Neuron (in vitro differentiated cells): ENCODE data around the gene EXOC7.

ENCODE experiments used
- H2AFZ ChIP-seq: one replicate; pipeline ENCODE4 v1.6.1; 2013; ENCODE audit warnings: low read depth, mild to moderate bottlenecking, inconsistent platforms, low read length, moderate library complexity
- H3K27me3 ChIP-seq: one replicate; pipeline ENCODE4 v1.6.1; 2013; ENCODE audit warnings: low read length; ENCODE audit not compliant: insufficient read depth
- H3K36me3 ChIP-seq: one replicate; pipeline ENCODE4 v1.6.1; 2013; ENCODE audit warnings: low read length; ENCODE audit not compliant: insufficient read depth
- H3K4me1 ChIP-seq: one replicate; pipeline ENCODE4 v1.6.1; 2013; ENCODE audit warnings: low read length; ENCODE audit not compliant: insufficient read depth
- H3K4me3 ChIP-seq: 2 replicates; pipeline ENCODE4 v1.5.1; 2013; ENCODE audit warnings: mild to moderate bottlenecking, low read length, moderate library complexity
- H3K9me3 ChIP-seq: one replicate; pipeline ENCODE4 v1.6.1; 2013; ENCODE audit warnings: low read length

The EXOC7 gene

GRCh38 chr17:76092526-76093413 is 10.8 kb downstream of the EXOC7 start:
- Histone ChIP-seq H3K27me3 (no peaks in the 10 kb centered on the region), H3K9me3 (no peaks in the 10 kb centered on the region), H3K4me3 (no peak overlapping the region), H2AFZ (no peak overlapping the region), H3K36me3 (peaks cover 81% of the 10 kb centered on the region), H3K4me1 (no peaks in the 10 kb centered on the region)

DNA sequence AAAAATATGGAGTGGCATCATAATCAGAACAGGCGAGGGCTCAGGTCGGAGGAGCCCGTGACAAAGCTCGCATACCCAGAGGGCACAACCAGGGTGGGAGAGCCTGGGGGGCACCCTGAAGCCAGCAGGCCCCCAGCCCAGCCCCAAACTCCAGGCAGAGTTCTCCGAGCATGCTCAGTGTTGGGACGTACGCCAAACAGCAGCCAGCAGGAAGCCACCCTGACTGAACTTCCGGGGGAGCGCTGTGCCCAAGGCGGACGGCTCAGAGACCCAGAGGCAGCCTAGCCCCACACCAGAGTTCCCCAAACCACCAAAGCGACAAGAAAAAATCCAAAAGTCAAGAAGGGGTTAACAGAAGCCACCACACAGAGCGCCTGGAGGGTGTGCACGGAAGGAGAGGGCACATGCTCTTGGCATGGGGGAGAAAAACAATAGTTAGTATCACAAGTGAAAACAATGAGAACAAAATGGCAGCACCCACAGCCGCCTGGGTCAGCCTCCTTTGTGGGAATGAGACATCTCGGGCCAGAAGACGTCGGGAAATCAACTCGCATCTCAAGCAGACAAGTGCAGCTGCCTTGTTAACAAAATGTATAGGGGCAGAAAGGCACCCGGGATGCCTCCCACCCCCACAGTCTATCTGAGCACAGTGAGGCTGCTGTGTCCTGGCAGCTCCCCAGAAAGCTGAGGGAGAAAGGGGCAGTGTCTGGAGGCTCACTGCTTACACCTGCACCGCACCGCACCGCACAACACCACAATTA is 11.9 kb downstream of the EXOC7 start:
- no peak overlapping the region for H3K4me3 ChIP-seq
- no peak overlapping the region for H2AFZ ChIP-seq
- peaks cover 83% of the 10 kb centered on the region for H3K36me3 ChIP-seq
- H3K27me3 ChIP-seq: no peaks in the 10 kb centered on the region
- no peaks in the 10 kb centered on the region for H3K4me1 ChIP-seq
- H3K9me3 ChIP-seq: no peaks in the 10 kb centered on the region

- no peak overlapping the region for H3K4me3 ChIP-seq
- no peaks in the 10 kb centered on the region for H3K4me1 ChIP-seq
- no peaks in the 10 kb centered on the region for H3K9me3 ChIP-seq
- peaks cover 88% of the 10 kb centered on the region for H3K36me3 ChIP-seq
- no peaks in the 10 kb centered on the region for H3K27me3 ChIP-seq
- no peak overlapping the region for H2AFZ ChIP-seq
Measured at GRCh38 chr17:76090517-76091129, 13.0 kb downstream of the EXOC7 start.

GRCh38 chr17:76089680-76090516 is 13.7 kb downstream of the EXOC7 start:
- Histone ChIP-seq H2AFZ (no peak overlapping the region), H3K4me3 (no peak overlapping the region), H3K27me3 (no peaks in the 10 kb centered on the region), H3K36me3 (peaks cover 92% of the 10 kb centered on the region), H3K9me3 (no peaks in the 10 kb centered on the region), H3K4me1 (no peaks in the 10 kb centered on the region)

DNA sequence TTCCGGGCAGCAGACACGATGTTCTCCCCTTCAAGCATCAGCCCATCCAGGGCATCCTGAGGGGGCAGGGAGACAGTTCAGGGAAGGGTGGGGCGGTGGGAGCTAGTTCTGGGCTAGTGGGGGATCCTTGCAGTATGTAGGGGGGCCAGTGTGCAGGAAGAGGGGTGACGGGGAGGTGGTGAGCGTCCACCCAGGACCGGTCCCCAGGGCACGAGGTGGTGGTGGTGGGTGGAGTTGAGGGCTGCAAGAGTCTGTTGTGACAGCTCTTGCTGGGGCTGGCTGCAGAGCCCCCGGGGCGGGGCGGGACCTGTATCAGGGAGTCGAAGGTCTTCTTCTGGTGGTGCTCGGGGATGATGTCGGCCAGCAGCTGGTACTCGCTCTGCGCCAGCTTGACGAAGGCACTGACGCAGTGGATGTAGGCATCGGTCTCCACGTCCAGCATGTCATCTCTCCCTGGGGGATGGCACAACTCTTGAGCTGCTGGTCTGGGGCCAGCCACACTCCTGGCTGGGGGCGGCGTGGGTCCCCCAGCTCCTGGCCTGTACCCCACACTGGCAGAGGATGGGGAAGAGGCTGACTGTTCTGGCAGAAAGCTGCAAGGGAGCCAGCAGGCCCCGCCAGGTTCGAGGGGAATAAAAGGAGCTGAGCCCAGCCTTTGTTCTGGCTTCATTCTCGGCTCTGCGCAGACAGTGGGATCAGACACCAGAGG is 14.6 kb downstream of the EXOC7 start:
- no peaks in the 10 kb centered on the region for H3K27me3 ChIP-seq
- no peak overlapping the region for H3K4me3 ChIP-seq
- peaks cover 93% of the 10 kb centered on the region for H3K36me3 ChIP-seq
- no peaks in the 10 kb centered on the region for H3K9me3 ChIP-seq
- H3K4me1 ChIP-seq: no peaks in the 10 kb centered on the region
- H2AFZ ChIP-seq: no peak overlapping the region

DNA sequence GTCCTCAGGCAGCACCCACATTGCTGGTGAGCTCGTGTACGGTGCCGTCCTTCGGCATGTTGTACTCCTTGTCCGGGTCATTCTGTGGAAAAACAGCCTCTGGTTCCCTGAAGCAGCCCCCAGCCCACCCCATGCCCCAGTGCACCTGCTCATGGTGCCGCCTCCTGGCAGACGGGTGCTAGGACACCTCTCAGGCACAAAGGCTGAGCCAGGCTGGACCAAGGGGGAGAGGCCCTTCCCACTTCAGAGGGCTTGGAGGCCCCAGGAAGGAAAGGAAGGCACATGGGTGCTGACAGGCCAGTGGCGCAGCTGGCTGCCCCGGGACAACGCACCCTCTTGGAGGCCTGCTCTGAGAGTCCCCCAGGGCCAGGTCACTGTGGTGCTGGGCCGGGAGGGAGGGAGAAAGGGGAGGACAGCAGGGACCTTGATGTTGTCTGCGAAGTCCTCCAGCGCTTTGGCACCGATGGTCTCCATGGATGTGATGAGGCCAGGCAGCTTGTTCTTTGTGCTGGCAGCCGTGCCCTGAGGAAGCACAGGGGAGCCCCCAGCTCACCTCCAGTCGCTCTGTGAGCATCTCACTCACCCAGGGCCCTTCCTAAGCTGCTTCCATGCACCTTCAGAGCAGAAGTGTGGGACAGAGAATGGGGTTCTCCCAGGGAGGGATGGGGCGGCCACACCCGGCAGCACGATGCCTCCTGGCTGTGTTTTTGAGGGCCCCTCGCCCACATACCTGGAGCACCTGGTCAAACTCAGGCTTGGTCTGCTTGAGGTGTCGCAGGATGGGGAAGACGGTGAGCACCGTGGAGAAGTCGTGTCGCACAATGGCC is 15.3 kb downstream of the EXOC7 start:
- Histone ChIP-seq H3K27me3 (no peaks in the 10 kb centered on the region), H2AFZ (no peak overlapping the region), H3K9me3 (no peaks in the 10 kb centered on the region), H3K4me3 (no peak overlapping the region), H3K36me3 (peaks cover 93% of the 10 kb centered on the region), H3K4me1 (no peaks in the 10 kb centered on the region)

DNA sequence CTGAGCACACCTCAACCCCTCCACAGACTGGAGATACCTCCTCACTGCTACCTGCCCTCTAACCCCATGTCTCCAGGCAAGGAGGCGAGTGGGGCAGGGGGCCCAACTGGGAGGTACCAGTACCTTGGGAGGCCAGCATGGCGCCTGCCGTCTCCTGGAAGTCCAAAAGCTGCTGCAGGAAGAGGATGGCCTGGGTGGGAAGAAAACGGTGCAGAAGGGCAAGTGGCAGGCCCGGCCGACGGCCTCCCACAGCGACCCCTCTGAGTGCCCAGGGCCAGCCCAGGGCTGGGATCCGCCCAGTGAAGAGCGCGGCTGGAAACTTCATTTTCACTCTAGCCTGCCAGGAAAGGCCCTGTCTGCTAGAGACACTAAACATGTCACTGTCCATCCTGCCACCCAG is 16.1 kb downstream of the EXOC7 start:
- H2AFZ ChIP-seq: no peak overlapping the region
- H3K27me3 ChIP-seq: no peaks in the 10 kb centered on the region
- no peak overlapping the region for H3K4me3 ChIP-seq
- H3K4me1 ChIP-seq: no peaks in the 10 kb centered on the region
- H3K36me3 ChIP-seq: peaks cover 86% of the 10 kb centered on the region
- no peaks in the 10 kb centered on the region for H3K9me3 ChIP-seq

- H2AFZ ChIP-seq: no peak overlapping the region
- H3K4me3 ChIP-seq: no peak overlapping the region
- H3K9me3 ChIP-seq: no peaks in the 10 kb centered on the region
- H3K27me3 ChIP-seq: no peaks in the 10 kb centered on the region
- H3K4me1 ChIP-seq: no peaks in the 10 kb centered on the region
- H3K36me3 ChIP-seq: peaks cover 86% of the 10 kb centered on the region
Measured at GRCh38 chr17:76086384-76086783, 17.2 kb downstream of the EXOC7 start.

GRCh38 chr17:76085731-76086366 is 17.7 kb downstream of the EXOC7 start:
- Histone ChIP-seq H3K4me3 (no peak overlapping the region), H3K4me1 (peaks cover 2% of the 10 kb centered on the region), H2AFZ (no peak overlapping the region), H3K27me3 (no peaks in the 10 kb centered on the region), H3K36me3 (peaks cover 80% of the 10 kb centered on the region), H3K9me3 (no peaks in the 10 kb centered on the region)

DNA sequence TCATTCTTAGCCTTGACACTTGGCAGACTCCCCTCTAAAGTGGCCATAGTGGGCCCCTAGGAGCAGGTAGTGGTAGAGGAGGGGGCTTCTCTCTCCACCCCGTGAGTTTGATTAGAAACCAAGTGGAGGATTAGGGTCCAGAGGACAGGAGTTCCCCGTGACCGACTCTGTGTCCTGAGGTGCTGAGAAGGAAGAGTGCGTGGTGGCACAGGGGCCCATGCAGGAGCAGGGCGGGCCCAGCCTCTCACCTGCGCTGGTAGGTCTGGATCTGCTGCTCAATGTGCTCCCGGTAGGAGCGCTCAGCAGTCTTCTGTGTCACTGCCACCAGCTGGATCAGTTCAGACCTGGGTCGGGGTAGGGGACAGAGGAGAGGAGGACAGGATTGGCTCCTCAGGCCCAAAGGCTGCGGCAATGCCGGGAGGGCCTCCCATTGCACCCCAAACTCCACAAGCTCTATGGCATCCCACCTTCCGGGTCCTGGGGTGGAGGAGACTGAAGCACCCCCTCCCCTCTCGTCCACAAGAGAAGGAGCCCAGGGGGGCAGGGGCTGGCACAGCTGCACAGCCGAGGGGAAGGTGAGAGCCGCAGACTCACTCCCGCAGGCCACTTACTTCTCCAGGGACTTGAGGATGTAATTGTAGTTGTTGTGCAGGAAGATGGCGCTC is 18.4 kb downstream of the EXOC7 start:
- no peaks in the 10 kb centered on the region for H3K9me3 ChIP-seq
- H3K4me1 ChIP-seq: peaks cover 8% of the 10 kb centered on the region
- H3K27me3 ChIP-seq: no peaks in the 10 kb centered on the region

More for the DNA sequence above, 18.4 kb downstream of the EXOC7 start:
- Histone ChIP-seq H2AFZ (no peak overlapping the region), H3K4me3 (no peak overlapping the region), H3K36me3 (peaks cover 75% of the 10 kb centered on the region)
